BE2C (cell line): ENCODE results near the gene ERMARD.

Source experiments
- DNase-seq: peaks from one replicate; pipeline ENCODE4 v3.0.0-alpha.2; 2020
- H3K27me3 ChIP-seq: fragments of 250-450 bp; sonication (Bioruptor Pico); 2 replicates; pipeline ENCODE4 v1.5.1; 2020; ENCODE audit warnings: mild to moderate bottlenecking
- H3K36me3 ChIP-seq: fragments of 250-450 bp; sonication (Bioruptor Pico); 2 replicates; pipeline ENCODE4 v1.5.1; 2020; ENCODE audit warnings: mild to moderate bottlenecking
- H3K4me1 ChIP-seq: fragments of 250-450 bp; sonication (Bioruptor Pico); 2 replicates; pipeline ENCODE4 v1.5.1; 2020
- H3K4me3 ChIP-seq: 2 replicates; pipeline ENCODE4 v1.5.1; 2011; ENCODE audit warnings: low read depth, low read length
- H3K9me3 ChIP-seq: fragments of 250-450 bp; sonication (Bioruptor Pico); 2 replicates; pipeline ENCODE4 v1.5.1; 2020
- TF ChIP-seq, protein P1 (sequence below): IDR thresholded peaks from 2 replicates; pipeline ENCODE4 v1.5.1; 2012; ENCODE audit warnings: mild to moderate bottlenecking, low read depth, low read length

The ERMARD gene

DNA sequence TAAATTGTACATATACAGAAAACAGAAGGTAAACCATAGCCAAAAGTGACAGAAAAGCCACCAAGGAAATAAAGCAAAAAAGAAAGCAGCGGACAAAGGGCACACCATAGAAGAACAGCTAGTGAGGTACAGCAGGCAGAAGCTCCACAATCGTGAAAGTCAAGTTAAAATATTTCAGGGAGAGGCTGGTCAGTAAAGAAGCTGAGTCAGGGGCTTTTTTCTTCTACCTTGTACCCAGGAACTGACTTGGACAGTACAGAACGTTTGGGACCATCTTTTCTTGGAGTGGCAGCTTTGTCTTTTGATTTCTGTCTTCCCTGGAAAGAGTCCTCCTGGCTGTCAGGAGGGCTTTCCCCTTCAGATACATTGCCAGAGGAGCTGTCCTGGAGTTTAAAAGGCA is 41.4 kb upstream of the ERMARD start:
- no peaks in the 10 kb centered on the region for H3K9me3 ChIP-seq
- TF ChIP-seq, protein P1, sequence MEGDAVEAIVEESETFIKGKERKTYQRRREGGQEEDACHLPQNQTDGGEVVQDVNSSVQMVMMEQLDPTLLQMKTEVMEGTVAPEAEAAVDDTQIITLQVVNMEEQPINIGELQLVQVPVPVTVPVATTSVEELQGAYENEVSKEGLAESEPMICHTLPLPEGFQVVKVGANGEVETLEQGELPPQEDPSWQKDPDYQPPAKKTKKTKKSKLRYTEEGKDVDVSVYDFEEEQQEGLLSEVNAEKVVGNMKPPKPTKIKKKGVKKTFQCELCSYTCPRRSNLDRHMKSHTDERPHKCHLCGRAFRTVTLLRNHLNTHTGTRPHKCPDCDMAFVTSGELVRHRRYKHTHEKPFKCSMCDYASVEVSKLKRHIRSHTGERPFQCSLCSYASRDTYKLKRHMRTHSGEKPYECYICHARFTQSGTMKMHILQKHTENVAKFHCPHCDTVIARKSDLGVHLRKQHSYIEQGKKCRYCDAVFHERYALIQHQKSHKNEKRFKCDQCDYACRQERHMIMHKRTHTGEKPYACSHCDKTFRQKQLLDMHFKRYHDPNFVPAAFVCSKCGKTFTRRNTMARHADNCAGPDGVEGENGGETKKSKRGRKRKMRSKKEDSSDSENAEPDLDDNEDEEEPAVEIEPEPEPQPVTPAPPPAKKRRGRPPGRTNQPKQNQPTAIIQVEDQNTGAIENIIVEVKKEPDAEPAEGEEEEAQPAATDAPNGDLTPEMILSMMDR, result no peak
- DNase-seq, result no peak
- H3K4me3 ChIP-seq, result no peak overlapping the region
- peaks cover 33% of the 10 kb centered on the region for H3K36me3 ChIP-seq
- no peaks in the 10 kb centered on the region for H3K4me1 ChIP-seq
- no peaks in the 10 kb centered on the region for H3K27me3 ChIP-seq

GRCh38 chr6:169714178-169714577 is 37.2 kb upstream of the ERMARD start:
- peaks cover 53% of the 10 kb centered on the region for H3K36me3 ChIP-seq
- no peak for DNase-seq
- no peaks in the 10 kb centered on the region for H3K9me3 ChIP-seq
- H3K4me1 ChIP-seq, result peaks cover under 1% of the 10 kb centered on the region; the same call in 1 of the 2 replicates
- TF ChIP-seq, protein P1, result no peak
- H3K27me3 ChIP-seq, result no peaks in the 10 kb centered on the region
- H3K4me3 ChIP-seq, result no peak overlapping the region

DNA sequence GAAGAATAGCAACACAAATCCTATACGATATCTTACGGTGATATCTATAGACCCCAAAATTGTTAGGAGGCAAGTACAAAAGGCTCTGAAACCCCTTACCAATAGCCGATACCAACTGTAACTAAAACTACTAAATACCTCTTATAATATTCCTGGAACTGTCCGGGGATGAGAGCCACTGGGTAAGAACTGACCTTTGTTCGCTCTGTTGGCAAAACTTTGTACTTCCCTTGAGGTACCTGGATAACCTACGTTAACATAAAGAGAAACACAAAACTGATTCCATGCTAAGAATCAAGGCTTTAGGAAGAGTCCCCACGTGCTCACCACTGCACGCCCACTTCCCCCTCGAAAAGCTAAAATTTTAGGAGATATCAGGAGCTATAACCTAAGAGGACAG is 36.8 kb upstream of the ERMARD start:
- Histone ChIP-seq H3K9me3 (no peaks in the 10 kb centered on the region), H3K36me3 (peaks cover 49% of the 10 kb centered on the region), H3K27me3 (no peaks in the 10 kb centered on the region), H3K4me3 (no peak overlapping the region), H3K4me1 (peaks cover 3% of the 10 kb centered on the region; the same call in 1 of the 2 replicates)
- DNase-seq, result no peak
- TF ChIP-seq, protein P1, result no peak

DNA sequence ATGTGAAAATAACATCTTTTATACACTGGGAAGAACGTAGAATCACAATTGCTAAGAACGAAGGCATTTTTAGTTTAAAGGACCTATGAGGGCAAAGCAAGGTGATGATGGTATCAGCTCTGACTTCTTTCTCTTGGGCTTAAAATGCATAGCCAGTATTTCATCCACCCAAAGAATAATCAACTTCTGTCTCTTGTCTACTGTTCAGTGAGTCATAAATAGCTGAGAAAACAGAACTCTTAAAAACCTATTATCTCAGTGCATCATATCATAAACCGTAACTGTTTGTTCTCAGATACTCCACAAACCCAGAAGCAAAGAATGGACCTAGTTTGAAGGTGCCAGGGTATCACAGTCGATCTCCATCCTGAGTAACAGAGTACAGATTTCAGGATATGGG is 32.3 kb upstream of the ERMARD start:
- H3K4me3 ChIP-seq, result no peak overlapping the region
- no peaks in the 10 kb centered on the region for H3K9me3 ChIP-seq
- H3K36me3 ChIP-seq, result peaks cover 35% of the 10 kb centered on the region
- no peaks in the 10 kb centered on the region for H3K27me3 ChIP-seq
- no peak for DNase-seq
- H3K4me1 ChIP-seq, result peaks cover 8% of the 10 kb centered on the region; the same call in 1 of the 2 replicates
- TF ChIP-seq, protein P1, result no peak

DNA sequence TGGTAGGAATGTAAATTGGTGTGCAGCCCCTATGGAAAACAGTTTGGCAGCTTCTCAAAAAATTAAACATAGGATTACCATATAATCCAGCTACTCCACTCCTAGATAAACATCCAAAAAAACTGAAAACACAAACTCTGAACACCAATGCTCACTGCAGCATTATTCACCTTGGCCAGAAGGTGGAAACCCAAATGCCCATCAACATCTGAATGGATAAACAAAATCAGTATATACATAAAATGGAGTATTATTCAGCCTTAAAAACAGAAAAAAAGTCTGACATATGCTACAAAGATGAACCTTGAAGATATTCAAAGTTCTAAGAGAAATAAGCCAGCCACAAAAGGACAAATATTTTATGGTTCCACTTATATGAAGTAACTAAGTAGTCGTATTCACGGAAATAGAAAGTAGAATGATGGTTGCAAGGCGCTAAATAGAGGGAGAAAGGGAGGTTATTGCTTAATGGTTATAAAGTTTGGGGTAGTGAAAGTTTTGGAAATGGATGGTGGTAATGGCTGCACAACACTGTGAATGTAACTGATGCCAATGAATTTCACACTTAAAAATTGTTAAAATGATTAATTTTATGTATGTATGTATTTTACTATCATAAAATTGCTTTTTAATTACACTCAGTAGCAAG is 31.1 kb upstream of the ERMARD start:
- Histone ChIP-seq H3K4me1 (peaks cover 8% of the 10 kb centered on the region; the same call in 1 of the 2 replicates), H3K9me3 (no peaks in the 10 kb centered on the region), H3K4me3 (no peak overlapping the region), H3K27me3 (no peaks in the 10 kb centered on the region), H3K36me3 (peaks cover 23% of the 10 kb centered on the region)
- DNase-seq, result no peak
- TF ChIP-seq, protein P1, result peak; percentile 28

GRCh38 chr6:169722362-169723199 is 28.8 kb upstream of the ERMARD start:
- TF ChIP-seq, protein P1, result no peak
- DNase-seq, result peak; percentile 38
- Histone ChIP-seq H3K9me3 (no peaks in the 10 kb centered on the region), H3K4me3 (peak overlapping the region; percentile 84), H3K4me1 (peaks cover 8% of the 10 kb centered on the region; the same call in 1 of the 2 replicates), H3K27me3 (no peaks in the 10 kb centered on the region), H3K36me3 (peaks cover under 1% of the 10 kb centered on the region; the same call in 1 of the 2 replicates)
